ENCODE results near the gene PACRG. TPM values are rescaled to one million over a fixed set of nuclear protein-coding genes. Genes with fewer than 3 reads are reported as not detected.

Gene PACRG
- total and polyA plus RNA-seq, 8 donors, result 1.5 to 6.8 (median 4.6) TPM

DNA sequence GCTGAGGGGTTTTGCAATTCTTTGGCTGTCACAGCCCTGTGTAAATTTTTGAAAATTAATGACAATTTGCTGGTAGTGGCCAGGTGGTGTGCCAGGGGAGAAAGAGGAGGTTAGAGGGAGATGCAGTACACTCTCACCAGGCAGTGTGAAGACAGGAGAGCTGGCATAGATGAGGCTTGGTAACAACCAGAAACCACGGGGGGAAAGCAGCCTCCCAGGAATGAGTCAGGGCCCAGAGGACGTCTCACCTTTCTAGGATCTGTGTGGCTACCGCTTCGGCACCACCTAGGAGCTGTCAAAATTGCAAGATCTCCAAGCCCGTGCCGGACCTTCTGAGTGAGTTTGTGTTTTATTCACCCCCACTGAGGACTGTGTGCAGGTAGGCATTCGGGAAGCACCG, 171.4 kb downstream of the PACRG start:
- H3K9me3 ChIP-seq, result no peaks in the 10 kb centered on the region
- intact Hi-C loops (cut with DNase I), result no loop called here
- TF ChIP-seq, protein P1, sequence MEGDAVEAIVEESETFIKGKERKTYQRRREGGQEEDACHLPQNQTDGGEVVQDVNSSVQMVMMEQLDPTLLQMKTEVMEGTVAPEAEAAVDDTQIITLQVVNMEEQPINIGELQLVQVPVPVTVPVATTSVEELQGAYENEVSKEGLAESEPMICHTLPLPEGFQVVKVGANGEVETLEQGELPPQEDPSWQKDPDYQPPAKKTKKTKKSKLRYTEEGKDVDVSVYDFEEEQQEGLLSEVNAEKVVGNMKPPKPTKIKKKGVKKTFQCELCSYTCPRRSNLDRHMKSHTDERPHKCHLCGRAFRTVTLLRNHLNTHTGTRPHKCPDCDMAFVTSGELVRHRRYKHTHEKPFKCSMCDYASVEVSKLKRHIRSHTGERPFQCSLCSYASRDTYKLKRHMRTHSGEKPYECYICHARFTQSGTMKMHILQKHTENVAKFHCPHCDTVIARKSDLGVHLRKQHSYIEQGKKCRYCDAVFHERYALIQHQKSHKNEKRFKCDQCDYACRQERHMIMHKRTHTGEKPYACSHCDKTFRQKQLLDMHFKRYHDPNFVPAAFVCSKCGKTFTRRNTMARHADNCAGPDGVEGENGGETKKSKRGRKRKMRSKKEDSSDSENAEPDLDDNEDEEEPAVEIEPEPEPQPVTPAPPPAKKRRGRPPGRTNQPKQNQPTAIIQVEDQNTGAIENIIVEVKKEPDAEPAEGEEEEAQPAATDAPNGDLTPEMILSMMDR (IDR thresholded peaks at IDR 0.05), result no peak
- no peak overlapping the region for H3K27ac ChIP-seq
- DNase-seq (no peak), ATAC-seq (no peak)
- no peak overlapping the region for H3K4me3 ChIP-seq
- H3K36me3 ChIP-seq, result no peaks in the 10 kb centered on the region
- no peaks in the 10 kb centered on the region for H3K27me3 ChIP-seq
- H3K4me1 ChIP-seq, result no peaks in the 10 kb centered on the region

DNA sequence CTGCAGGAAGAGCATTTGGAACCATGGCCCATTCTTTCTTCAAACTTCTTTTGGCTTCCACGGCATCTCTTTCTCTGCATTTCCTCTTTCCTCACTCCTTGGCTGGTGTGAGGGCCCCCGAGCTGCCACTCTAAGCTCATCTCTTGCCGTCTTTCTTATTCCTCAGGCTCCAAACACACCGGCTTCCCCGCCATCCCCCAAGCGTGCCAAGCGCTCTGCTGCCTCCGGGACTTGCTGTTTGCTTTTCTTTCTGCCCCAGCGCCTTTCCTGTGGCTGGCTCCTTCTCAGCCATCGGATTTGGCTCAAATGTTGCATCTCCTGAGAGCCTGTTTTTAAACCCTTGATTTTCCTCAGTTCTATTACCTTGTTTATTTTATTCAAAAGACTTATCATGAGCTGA, 172.7 kb downstream of the PACRG start:
- H3K27ac ChIP-seq, result no peak overlapping the region
- H3K4me3 ChIP-seq, result no peak overlapping the region
- no peaks in the 10 kb centered on the region for H3K4me1 ChIP-seq
- no peaks in the 10 kb centered on the region for H3K9me3 ChIP-seq
- no peaks in the 10 kb centered on the region for H3K27me3 ChIP-seq
- TF ChIP-seq, protein P1 (IDR thresholded peaks at IDR 0.05), result no peak
- intact Hi-C loops (cut with DNase I), result no loop called here
- H3K36me3 ChIP-seq, result no peaks in the 10 kb centered on the region
- DNase-seq, result peak in 1 of 4 donors; percentile 65
- ATAC-seq, result no peak

DNA sequence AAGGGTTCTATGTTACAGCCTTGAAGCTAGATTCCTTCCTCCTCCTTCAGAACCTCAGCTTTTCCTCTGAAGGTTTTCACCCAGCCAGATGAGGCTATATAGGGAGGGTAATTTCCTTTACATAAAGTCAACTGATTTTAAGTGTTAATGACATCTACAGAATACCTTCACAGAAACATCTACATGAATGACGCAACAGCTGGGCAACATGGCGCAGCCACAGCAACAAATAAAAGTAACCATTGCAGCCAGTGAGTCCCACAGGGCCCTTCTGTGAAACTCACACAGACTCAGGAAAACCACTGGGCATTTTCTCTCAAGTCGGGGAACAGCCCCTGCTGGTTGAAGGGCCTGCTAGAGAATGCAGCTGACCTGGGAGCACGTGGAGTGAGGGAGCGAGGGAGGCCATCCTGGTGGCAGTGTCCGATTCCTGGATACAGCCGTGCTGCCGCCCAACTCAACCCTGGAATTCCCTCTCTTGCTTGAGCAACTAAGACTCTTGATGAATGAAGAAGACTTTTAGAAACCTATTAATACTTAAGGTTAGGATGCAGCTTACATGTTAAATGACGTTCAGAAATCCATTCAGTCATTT, 176.4 kb downstream of the PACRG start:
- no peak for DNase-seq

DNA sequence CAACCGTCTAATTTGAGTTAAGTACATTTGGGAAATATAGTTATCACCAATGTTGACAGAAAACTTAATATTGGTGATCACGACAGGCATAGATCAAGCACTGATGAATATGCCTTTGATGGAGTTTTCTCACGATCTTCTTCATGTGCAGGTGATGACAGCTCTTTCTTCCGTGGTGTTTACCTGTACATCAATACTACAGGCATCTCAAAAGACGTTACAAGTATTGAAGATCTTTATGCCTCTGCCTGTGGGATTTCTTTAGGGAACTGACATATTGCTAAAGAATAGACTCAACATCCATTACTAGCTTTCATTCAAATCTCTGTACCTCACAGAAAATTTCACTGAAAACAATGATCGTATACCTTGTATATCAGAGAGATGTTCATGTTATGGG, 178.7 kb downstream of the PACRG start:
- TF ChIP-seq, protein P1 (IDR thresholded peaks at IDR 0.05), result no peak
- DNase-seq, result no peak
- H3K36me3 ChIP-seq, result no peaks in the 10 kb centered on the region
- no peak overlapping the region for H3K4me3 ChIP-seq
- intact Hi-C loops (cut with DNase I), result no loop called here
- H3K4me1 ChIP-seq, result no peaks in the 10 kb centered on the region
- H3K27ac ChIP-seq, result no peak overlapping the region
- ATAC-seq, result no peak
- peaks cover 0 to 3% of the 10 kb centered on the region in 2 donors for H3K9me3 ChIP-seq
- H3K27me3 ChIP-seq, result no peaks in the 10 kb centered on the region

More for the DNA sequence above, 176.4 kb downstream of the PACRG start:
- Histone ChIP-seq H3K27me3 (no peaks in the 10 kb centered on the region), H3K4me3 (no peak overlapping the region), H3K27ac (no peak overlapping the region), H3K36me3 (no peaks in the 10 kb centered on the region), H3K9me3 (peaks cover 0 to 3% of the 10 kb centered on the region in 2 donors), H3K4me1 (no peaks in the 10 kb centered on the region)
- TF ChIP-seq, protein P1 (IDR thresholded peaks at IDR 0.05), result no peak
- ATAC-seq, result no peak
- intact Hi-C loops (cut with DNase I), result no loop called here

DNA sequence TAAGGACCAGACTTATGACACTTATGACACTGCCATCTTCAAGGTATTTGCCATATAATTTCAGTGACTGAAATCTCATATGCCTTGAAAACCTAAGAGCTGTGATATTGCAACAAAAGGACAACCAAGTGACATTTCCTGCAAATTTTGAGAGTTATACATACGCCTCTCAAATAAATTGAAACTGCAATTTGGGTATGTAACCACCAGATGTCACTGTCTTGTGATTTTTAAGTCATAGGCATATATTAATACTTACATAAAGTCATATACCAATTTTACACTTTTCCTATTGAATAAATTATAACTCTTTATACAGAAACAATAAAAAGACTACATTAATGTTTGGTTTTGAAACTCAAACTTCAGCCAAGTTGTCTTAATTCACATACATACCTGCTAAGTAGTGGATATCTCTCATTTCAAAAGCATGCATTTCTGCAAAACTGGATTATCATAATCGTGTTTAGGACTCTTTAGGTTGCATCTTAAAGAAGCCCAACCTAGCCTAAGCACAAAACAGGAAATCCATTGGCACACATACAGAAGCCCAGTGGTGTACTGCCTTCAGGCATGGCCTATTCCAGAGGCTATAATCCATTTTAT, 180.2 kb downstream of the PACRG start:
- Histone ChIP-seq H3K9me3 (peaks cover 0 to 3% of the 10 kb centered on the region in 2 donors), H3K27ac (no peak overlapping the region), H3K4me3 (no peak overlapping the region), H3K27me3 (no peaks in the 10 kb centered on the region), H3K36me3 (no peaks in the 10 kb centered on the region), H3K4me1 (no peaks in the 10 kb centered on the region)
- no peak for DNase-seq
- intact Hi-C loops (cut with DNase I), result no loop called here
- ATAC-seq, result no peak
- TF ChIP-seq, protein P1 (IDR thresholded peaks at IDR 0.05), result peak in 1 of 2 donors; percentile 17

All from left lung (tissue), 10 donors.